Subcutaneous adipose tissue (tissue), 4 donors: ENCODE results near the gene PRKCQ. TPM values are rescaled to one million over a fixed set of nuclear protein-coding genes. Genes with fewer than 3 reads are reported as not detected.

Source experiments
- CTCF ChIP-seq: fragments of 450-650 bp; IDR thresholded peaks from one replicate; pipeline ENCODE4 v1.5.1; 2016; ENCODE audit warnings: low read depth, mild to moderate bottlenecking, control low read depth, antibody characterized with exemption, moderate library complexity
- total RNA-seq, 4 donors: library from RNA; depleted of rRNA; stranded (reverse); fragments of >200 nt; gene quantifications; one replicate each; pipeline ENCODE4 v1.1.0, GENCODE V29; 2016

PRKCQ gene
- total RNA-seq, 4 donors from 2014 or later = 0.19 to 1.0 (median 0.93) TPM

GRCh38 chr10:6579183-6579903 lies 733 bp downstream of the PRKCQ start:
- TF ChIP-seq CTCF = no peak

- no peak for TF ChIP-seq CTCF
Measured at GRCh38 chr10:6578795-6579182, 1.3 kb downstream of the PRKCQ start.

GRCh38 chr10:6578251-6578771 lies 1.8 kb downstream of the PRKCQ start:
- no peak for TF ChIP-seq CTCF

- TF ChIP-seq CTCF = no peak
Measured at GRCh38 chr10:6576326-6576725, 3.8 kb downstream of the PRKCQ start.

GRCh38 chr10:6574664-6575176 lies 5.4 kb downstream of the PRKCQ start:
- TF ChIP-seq CTCF = no peak

- no peak for TF ChIP-seq CTCF
Measured at GRCh38 chr10:6570893-6571292, 9.2 kb downstream of the PRKCQ start.

- TF ChIP-seq CTCF = no peak
Measured at GRCh38 chr10:6569259-6569658, 10.8 kb downstream of the PRKCQ start.
